ENCODE results near the gene IFFO2.

The IFFO2 gene

GRCh38 chr1:18940303-18941020 is 16.0 kb downstream of the IFFO2 start:
- no peak for DNase-seq
- H3K4me3 Mint-ChIP-seq = no peak overlapping the region
- no peaks in the 10 kb centered on the region for H3K27me3 Mint-ChIP-seq
- H3K27ac Mint-ChIP-seq = peak overlapping the region; percentile 74
- peaks cover 83% of the 10 kb centered on the region for H3K4me1 Mint-ChIP-seq (ENCODE audit: low read depth)
- H3K36me3 Mint-ChIP-seq (ENCODE audit: low read depth) = peaks cover 11% of the 10 kb centered on the region
- H3K9me3 Mint-ChIP-seq = no peaks in the 10 kb centered on the region

DNA sequence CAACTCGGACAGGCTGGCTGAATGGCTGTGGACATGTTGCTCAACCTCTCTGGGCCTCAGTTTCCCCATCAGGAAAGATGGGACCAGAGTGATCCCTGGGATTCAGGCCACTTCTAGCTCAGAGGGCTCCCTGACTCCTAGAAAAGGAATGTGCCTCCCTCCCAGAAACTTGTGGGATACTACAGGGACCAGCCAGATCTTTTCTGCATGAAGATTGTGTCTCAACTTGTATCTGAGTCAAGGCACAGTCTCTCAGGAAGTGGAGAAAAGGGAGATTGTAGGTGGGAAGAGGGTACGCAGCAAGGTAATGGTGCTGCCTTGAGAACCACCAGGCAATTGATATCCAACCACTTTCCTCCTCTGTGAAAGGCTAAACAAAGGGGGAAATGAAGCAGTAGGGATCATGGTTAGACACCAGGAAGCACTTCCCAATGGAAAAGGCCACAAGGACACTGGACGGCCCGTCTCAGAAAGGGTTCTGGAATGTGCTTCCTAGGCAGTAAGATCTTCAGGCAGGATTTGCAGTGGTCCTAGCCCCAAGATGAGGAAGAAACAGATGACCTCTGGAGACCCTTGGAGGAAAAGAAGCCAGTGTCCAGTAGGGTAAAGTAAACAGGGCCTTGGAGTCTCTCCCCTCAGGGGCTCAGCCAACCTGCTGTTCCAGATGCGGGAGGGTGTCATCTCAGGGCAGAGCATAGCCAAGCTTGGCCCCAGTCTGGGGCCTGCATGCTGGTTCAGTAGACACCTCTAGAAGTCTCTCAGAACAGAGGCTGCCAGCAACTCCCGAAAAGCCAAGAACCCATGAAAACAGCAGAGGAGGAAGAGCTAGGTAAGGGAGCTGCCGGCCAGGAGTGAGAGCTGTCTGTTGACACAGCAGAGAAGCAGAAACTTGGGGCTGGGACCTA is 16.8 kb downstream of the IFFO2 start:
- peaks cover 11% of the 10 kb centered on the region for H3K36me3 Mint-ChIP-seq (ENCODE audit: low read depth)
- no peak overlapping the region for H3K4me3 Mint-ChIP-seq
- H3K4me1 Mint-ChIP-seq (ENCODE audit: low read depth) = peaks cover 84% of the 10 kb centered on the region
- H3K9me3 Mint-ChIP-seq = no peaks in the 10 kb centered on the region
- H3K27ac Mint-ChIP-seq = peak overlapping the region; percentile 74
- DNase-seq = no peak
- H3K27me3 Mint-ChIP-seq = no peaks in the 10 kb centered on the region

DNA sequence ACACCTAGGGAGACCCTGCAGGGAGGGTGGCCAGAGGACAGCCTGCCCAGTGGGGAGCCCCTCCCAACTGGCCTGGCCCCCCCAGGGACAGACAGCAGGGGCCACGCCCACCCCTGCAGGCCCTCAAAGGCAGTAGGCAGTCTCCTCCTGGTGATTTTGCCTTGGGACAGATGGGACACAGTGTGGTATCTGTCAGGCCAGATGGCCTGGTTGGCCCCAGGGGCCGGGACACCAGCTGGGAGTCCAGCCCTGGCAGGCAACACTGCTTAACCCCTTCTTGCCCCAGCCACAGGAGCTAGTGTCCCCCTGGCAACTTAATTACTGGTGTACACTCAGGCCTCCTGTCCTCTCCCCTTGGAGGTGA is 17.8 kb downstream of the IFFO2 start:
- no peak for DNase-seq
- peak overlapping the region; percentile 44 for H3K27ac Mint-ChIP-seq
- H3K36me3 Mint-ChIP-seq (ENCODE audit: low read depth) = peaks cover 11% of the 10 kb centered on the region
- no peaks in the 10 kb centered on the region for H3K27me3 Mint-ChIP-seq
- H3K9me3 Mint-ChIP-seq = no peaks in the 10 kb centered on the region
- peaks cover 86% of the 10 kb centered on the region for H3K4me1 Mint-ChIP-seq (ENCODE audit: low read depth)
- H3K4me3 Mint-ChIP-seq = no peak overlapping the region

DNA sequence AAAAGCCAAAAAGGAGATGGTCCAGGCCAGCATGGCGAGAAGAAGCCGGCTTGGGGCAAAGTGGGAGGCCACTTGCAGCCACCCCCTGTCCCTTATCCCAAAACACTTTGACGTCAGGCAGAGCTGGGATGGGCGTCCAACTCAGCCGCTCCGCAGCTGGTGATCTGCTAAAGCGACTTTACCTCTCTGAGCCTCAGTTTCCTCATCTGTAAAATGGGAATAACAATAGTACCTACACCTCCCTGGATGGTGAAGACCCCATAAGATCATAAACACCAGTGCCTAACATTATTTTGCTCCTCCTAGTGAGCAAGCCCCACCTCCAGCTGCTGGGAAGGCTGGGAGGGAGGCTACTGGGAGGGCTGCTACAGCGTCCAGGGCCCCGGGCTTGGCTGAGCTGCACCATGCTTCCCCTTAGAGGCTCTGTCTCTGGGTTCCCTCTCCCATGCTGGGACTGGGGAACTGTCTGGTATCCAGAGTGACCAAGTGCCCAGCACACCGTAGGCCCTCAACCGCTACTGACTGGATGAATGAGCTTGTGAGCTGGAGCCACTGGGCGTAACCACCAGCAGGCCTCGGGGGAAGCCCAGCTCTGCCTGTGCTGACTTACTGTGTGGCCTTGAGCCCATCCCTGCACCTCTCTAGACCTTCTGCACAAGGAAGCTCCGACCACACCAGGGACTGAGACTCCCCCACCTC is 18.3 kb downstream of the IFFO2 start:
- no peak overlapping the region for H3K27ac Mint-ChIP-seq
- DNase-seq = no peak
- H3K27me3 Mint-ChIP-seq = no peaks in the 10 kb centered on the region
- no peaks in the 10 kb centered on the region for H3K9me3 Mint-ChIP-seq
- H3K4me3 Mint-ChIP-seq = no peak overlapping the region
- peaks cover 6% of the 10 kb centered on the region for H3K36me3 Mint-ChIP-seq (ENCODE audit: low read depth)
- H3K4me1 Mint-ChIP-seq (ENCODE audit: low read depth) = peaks cover 84% of the 10 kb centered on the region

GRCh38 chr1:18937539-18937938 is 18.9 kb downstream of the IFFO2 start:
- no peaks in the 10 kb centered on the region for H3K27me3 Mint-ChIP-seq
- H3K9me3 Mint-ChIP-seq = no peaks in the 10 kb centered on the region
- H3K4me1 Mint-ChIP-seq (ENCODE audit: low read depth) = peaks cover 88% of the 10 kb centered on the region
- no peak for DNase-seq
- H3K4me3 Mint-ChIP-seq = no peak overlapping the region
- peaks cover 5% of the 10 kb centered on the region for H3K36me3 Mint-ChIP-seq (ENCODE audit: low read depth)
- H3K27ac Mint-ChIP-seq = no peak overlapping the region

DNA sequence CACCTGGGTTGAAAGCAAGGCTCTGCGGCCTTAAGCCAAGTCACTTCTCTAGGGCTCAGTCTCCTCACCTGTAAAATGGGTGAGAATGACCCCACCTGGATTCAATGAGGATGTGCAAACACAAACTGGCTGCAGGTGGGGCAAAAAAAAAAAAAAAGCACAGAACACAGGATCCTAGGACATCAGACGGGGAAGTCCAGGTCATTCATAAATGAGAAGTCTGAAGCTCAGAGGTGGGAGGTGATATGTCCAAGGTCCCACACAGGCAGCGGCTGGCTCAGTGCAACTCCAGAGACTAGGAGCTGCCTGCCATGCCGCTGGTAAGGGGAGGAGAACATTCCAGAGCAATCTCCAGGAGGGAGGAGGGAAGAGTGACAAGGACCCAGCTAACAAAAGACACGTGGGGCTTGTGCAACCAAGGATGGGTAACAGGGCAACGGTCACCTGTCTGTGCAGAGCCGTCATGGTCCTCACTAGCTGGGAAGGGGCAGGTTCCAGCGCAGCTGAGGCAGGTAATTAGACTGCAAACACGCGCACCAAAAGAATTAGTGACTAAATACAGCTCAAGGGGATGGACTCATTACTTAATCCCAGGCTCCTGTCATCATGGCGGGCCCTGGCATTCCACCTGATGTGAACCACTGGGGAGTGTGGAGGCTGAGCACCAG is 19.5 kb downstream of the IFFO2 start:
- no peaks in the 10 kb centered on the region for H3K9me3 Mint-ChIP-seq
- H3K36me3 Mint-ChIP-seq (ENCODE audit: low read depth) = peaks cover 4% of the 10 kb centered on the region
- peaks cover 88% of the 10 kb centered on the region for H3K4me1 Mint-ChIP-seq (ENCODE audit: low read depth)
- no peaks in the 10 kb centered on the region for H3K27me3 Mint-ChIP-seq
- no peak for DNase-seq
- no peak overlapping the region for H3K4me3 Mint-ChIP-seq
- H3K27ac Mint-ChIP-seq = peak overlapping the region; percentile 80

GRCh38 chr1:18936471-18936813 is 20.0 kb downstream of the IFFO2 start:
- Mint-ChIP-seq H3K27me3 (no peaks in the 10 kb centered on the region), H3K27ac (peak overlapping the region; percentile 80), H3K9me3 (no peaks in the 10 kb centered on the region), H3K4me3 (no peak overlapping the region), H3K36me3 (ENCODE audit: low read depth) (peaks cover 4% of the 10 kb centered on the region), H3K4me1 (ENCODE audit: low read depth) (peaks cover 88% of the 10 kb centered on the region)
- DNase-seq = no peak

DNA sequence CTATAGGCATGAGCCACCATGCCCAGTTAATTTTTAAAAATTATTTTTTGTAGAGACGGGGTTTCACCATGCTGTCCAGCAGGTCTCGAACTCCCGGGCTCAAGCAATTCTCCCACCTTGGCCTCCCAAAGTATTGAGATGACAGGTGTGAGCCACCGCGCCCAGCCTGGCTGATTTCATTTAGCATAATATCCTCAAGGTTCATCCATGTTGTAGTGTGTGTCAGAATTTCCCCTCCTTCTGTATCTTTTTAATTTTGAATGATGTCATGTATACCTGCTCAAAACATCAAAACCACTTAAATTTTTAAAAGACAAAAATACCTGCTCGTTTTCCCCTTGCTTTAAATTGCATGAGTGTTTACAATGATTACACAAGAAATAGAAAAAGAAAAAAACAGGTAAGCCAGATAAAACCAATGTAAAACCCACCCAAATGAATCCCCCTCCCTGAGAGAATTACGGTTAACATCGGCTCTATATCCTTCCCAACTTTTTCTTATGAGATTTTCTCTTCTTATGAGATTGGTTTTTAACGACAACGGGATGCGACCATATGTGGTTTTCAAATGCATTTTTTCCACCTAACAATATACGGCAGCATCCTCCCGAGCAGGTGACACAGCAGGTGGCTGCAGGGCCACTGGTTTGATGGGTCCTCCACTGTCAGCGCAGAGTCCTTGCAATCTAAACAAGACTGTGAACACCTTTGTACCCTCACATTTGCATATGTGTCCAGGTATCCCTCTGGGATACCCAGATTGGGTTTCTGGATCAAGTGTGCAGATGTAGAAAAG is 22.1 kb downstream of the IFFO2 start:
- no peak for DNase-seq
- peaks cover 4% of the 10 kb centered on the region for H3K36me3 Mint-ChIP-seq (ENCODE audit: low read depth)
- H3K9me3 Mint-ChIP-seq = no peaks in the 10 kb centered on the region
- H3K27ac Mint-ChIP-seq = peak overlapping the region; percentile 49
- H3K27me3 Mint-ChIP-seq = no peaks in the 10 kb centered on the region
- peak overlapping the region; percentile 31 for H3K4me3 Mint-ChIP-seq
- peaks cover 88% of the 10 kb centered on the region for H3K4me1 Mint-ChIP-seq (ENCODE audit: low read depth)

DNA sequence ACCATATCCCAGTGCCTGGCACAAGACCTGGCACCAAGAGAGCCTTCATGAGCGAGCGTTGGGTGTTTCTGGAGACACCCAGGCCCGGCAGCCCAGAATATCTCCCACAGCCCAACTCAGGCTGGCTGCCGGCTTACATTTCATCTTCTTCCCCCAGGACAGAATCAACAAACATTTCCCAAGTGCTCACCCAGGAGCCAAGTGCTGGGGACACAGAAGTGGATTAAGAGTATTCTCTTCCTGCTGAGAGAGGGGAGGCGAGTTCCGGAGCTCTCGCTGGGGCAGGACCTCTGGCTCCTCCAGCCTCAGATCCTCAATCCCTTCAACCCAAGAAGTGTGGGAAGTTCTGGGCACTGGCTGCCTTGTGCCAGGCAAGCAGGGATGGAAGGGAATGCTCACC is 23.6 kb downstream of the IFFO2 start:
- Mint-ChIP-seq H3K4me3 (no peak overlapping the region), H3K27ac (peak overlapping the region; percentile 83), H3K27me3 (no peaks in the 10 kb centered on the region), H3K9me3 (no peaks in the 10 kb centered on the region), H3K4me1 (ENCODE audit: low read depth) (peaks cover 91% of the 10 kb centered on the region), H3K36me3 (ENCODE audit: low read depth) (peaks cover 4% of the 10 kb centered on the region)
- DNase-seq = no peak

DNA sequence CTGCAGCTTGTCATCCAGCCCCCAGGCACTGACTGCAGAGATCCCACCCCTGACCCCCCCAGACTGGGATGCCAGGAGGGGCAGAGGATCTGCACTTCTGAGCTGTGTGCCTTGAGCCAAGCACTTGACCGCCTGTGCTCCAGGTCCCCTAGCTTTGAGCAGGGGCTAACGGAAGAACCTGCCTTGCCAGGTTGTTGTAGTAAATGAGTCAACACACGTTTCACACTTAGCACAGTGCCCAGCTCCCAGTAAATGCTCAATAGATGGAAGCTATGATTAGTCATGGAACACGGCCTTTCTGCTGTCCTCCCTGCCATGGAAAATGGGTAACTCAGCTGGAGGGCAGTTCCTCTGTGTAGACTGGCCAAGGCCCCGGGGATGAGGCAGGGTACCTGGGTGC is 24.1 kb downstream of the IFFO2 start:
- Mint-ChIP-seq H3K27me3 (no peaks in the 10 kb centered on the region), H3K9me3 (no peaks in the 10 kb centered on the region), H3K4me3 (no peak overlapping the region), H3K27ac (peak overlapping the region; percentile 83), H3K36me3 (ENCODE audit: low read depth) (peaks cover 4% of the 10 kb centered on the region), H3K4me1 (ENCODE audit: low read depth) (peaks cover 93% of the 10 kb centered on the region)
- no peak for DNase-seq

DNA sequence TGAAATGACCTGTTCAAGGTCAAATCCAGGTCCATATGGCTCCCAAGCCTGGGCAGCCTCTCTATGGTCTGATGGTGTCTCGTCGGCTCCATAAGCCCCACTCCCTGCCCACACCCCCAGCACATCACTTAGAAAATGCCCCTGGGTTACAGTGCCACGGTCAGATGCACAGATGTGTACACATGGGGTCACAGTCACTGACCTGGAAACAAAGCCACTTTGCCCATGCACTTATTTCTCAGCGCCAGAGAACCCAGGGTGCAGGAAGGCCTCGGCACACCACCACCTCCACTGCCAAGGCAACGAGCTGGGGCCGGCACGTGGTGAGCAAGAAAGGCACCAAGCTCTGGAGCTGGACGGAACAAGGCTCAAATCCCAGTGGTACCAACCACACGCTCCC is 24.7 kb downstream of the IFFO2 start:
- peaks cover 93% of the 10 kb centered on the region for H3K4me1 Mint-ChIP-seq (ENCODE audit: low read depth)
- no peaks in the 10 kb centered on the region for H3K9me3 Mint-ChIP-seq

DNA sequence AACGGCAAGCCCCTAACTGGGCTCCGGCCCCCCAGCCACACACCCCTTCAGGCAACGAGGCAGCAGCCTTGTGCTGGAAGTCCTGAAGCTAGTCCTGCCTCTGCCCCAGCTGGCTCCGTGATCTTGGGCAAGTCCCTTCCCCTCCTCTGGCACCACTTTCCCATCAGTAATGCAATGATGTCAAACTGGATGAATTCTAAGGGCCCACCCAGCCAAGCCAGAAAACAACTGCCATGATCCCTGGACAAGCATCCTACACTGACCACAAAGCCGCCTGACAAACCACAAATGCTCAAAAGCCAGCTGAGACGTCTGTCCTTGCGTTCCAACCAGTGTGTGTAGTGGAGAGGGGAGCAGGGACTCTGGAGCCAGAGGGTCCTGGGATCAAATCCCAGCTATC is 26.8 kb downstream of the IFFO2 start:
- peaks cover 3% of the 10 kb centered on the region for H3K9me3 Mint-ChIP-seq
- peak overlapping the region; percentile 83 for H3K27ac Mint-ChIP-seq
- peaks cover 16% of the 10 kb centered on the region for H3K36me3 Mint-ChIP-seq (ENCODE audit: low read depth)
- peaks cover 91% of the 10 kb centered on the region for H3K4me1 Mint-ChIP-seq (ENCODE audit: low read depth)
- no peak for DNase-seq
- H3K27me3 Mint-ChIP-seq = no peaks in the 10 kb centered on the region
- no peak overlapping the region for H3K4me3 Mint-ChIP-seq

More for the DNA sequence above, 24.7 kb downstream of the IFFO2 start:
- DNase-seq = no peak
- Mint-ChIP-seq H3K27ac (peak overlapping the region; percentile 83), H3K27me3 (no peaks in the 10 kb centered on the region), H3K4me3 (no peak overlapping the region), H3K36me3 (ENCODE audit: low read depth) (peaks cover 5% of the 10 kb centered on the region)

DNA sequence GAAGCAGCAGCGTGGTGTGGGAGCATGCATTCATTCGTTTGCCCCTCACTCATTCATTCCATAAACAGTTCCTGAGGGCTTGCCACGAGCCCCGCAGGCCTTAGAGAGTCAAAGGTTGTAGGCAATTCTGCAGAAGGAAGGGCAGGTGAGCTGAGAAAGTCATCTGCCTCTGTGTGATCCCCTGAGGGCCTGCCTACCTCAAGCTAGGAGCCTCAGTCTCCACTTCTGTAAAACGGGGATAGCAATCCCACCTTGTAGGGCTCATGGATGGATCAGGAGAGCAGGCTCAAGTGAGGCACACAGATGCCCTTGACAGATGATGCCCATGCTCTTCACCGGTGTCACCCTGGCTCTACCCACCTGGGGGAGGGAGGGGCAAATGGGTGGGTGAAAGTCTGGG is 27.5 kb downstream of the IFFO2 start:
- peaks cover 92% of the 10 kb centered on the region for H3K4me1 Mint-ChIP-seq (ENCODE audit: low read depth)
- peak overlapping the region; percentile 82 for H3K4me3 Mint-ChIP-seq
- DNase-seq = no peak
- H3K36me3 Mint-ChIP-seq (ENCODE audit: low read depth) = peaks cover 13% of the 10 kb centered on the region
- H3K27ac Mint-ChIP-seq = peak overlapping the region; percentile 99
- no peaks in the 10 kb centered on the region for H3K27me3 Mint-ChIP-seq
- H3K9me3 Mint-ChIP-seq = peaks cover 3% of the 10 kb centered on the region

- H3K4me1 Mint-ChIP-seq (ENCODE audit: low read depth) = peaks cover 96% of the 10 kb centered on the region
- no peak for DNase-seq
- H3K27me3 Mint-ChIP-seq = no peaks in the 10 kb centered on the region
- H3K4me3 Mint-ChIP-seq = peak overlapping the region; percentile 82
- H3K36me3 Mint-ChIP-seq (ENCODE audit: low read depth) = peaks cover 13% of the 10 kb centered on the region
- peak overlapping the region; percentile 99 for H3K27ac Mint-ChIP-seq
- peaks cover 3% of the 10 kb centered on the region for H3K9me3 Mint-ChIP-seq
These were observed 28.1 kb downstream of the IFFO2 start for GRCh38 chr1:18928406-18928805.
